K562 (cell line): ENCODE measurements around the gene SS18L1. TPM values are rescaled to one million over a fixed set of nuclear protein-coding genes. Genes with fewer than 3 reads are reported as not detected.

ENCODE experiments used
- AFF4 ChIP-seq: sonication (generic); formaldehyde crosslinking; IDR thresholded peaks from 2 replicates; pipeline ENCODE4 v1.8.0; 2023; ENCODE audit warnings: mild to moderate bottlenecking, missing genetic modification reagents
- BHLHE40 ChIP-seq: IDR thresholded peaks from 2 replicates; pipeline ENCODE4 v1.6.1; 2011; ENCODE audit warnings: low read length, improper control_type of control experiment
- GTF2F1 ChIP-seq: IDR thresholded peaks from 2 replicates; pipeline ENCODE4 v1.6.1; 2011; ENCODE audit warnings: low read depth, low read length, improper control_type of control experiment
- JUND ChIP-seq, 2 experiments: IDR thresholded peaks; 2 replicates in 1 of 2; 3 replicates in 1 of 2; pipeline ENCODE4 v1.6.1; 2011; ENCODE audit warnings: borderline replicate concordance in 2 of 2, low read depth in 2 of 2, low read length in 2 of 2, improper control_type of control experiment in 1 of 2, missing biosample characterization in 1 of 2, missing genetic modification characterization in 1 of 2, missing genetic modification reagents in 1 of 2
- NR4A1 ChIP-seq, 2 experiments: fragments of 250-450 bp in 1 of 2; fragments of 450-650 bp in 1 of 2; sonication (Bioruptor Pico) in 1 of 2; IDR thresholded peaks; 2 replicates each; pipeline versions ENCODE4 v1.4.0 to v1.6.1; 2016 to 2020; ENCODE audit warnings: mild to moderate bottlenecking in 2 of 2, missing compliant biosample characterization in 1 of 2, missing genetic modification characterization in 1 of 2, moderate library complexity in 1 of 2
- TRIM25 ChIP-seq: fragments of 450-650 bp; IDR thresholded peaks from 2 replicates; pipeline ENCODE4 v1.7.0; 2016; ENCODE audit warnings: borderline replicate concordance
- ZBTB40 ChIP-seq, 2 experiments: fragments of 450-650 bp in 1 of 2; sonication (generic) in 1 of 2; formaldehyde crosslinking in 1 of 2; IDR thresholded peaks; 2 replicates each; pipeline versions ENCODE4 v1.7.1 to v1.9.0; 2016 to 2022; ENCODE audit warnings: inconsistent platforms in 1 of 2, mild to moderate bottlenecking in 1 of 2, missing genetic modification reagents in 1 of 2
- ZBTB8A ChIP-seq: fragments of 450-650 bp; IDR thresholded peaks from 2 replicates; pipeline ENCODE4 v1.6.1; 2018; ENCODE audit warnings: mild to moderate bottlenecking, moderate library complexity; ENCODE audit not compliant: partially characterized antibody
- polyA plus RNA-seq, 8 experiments: library from polyadenylated mRNA; depleted of rRNA in 4 of 8; stranded (reverse) in 5 of 8; unstranded in 3 of 8; fragments of >200 nt; fragmentation: Nextera tagmentation in 2 of 8; fragmentation: Illumina TruSeq in 1 of 8; extraction: Ambion mirVana in 2 of 8; extraction: Trizol in 1 of 8; gene quantifications; 2 replicates each; pipeline versions ENCODE4 v1.2.1 to v1.2.3, GENCODE V29; 2011 to 2014; ENCODE audit warnings: inconsistent platforms in 1 of 8, missing spikeins in 1 of 8
- total RNA-seq, 7 experiments: library from RNA; depleted of rRNA in 6 of 7; stranded (reverse); fragments of >200 nt in 6 of 7; fragmentation: Illumina TruSeq in 2 of 7; extraction: Trizol in 2 of 7; gene quantifications; 2 replicates each; pipeline versions ENCODE4 v1.2.1 to v1.2.3, GENCODE V29; 2011 to 2021; ENCODE audit warnings: low replicate concordance in 1 of 7

SS18L1 gene
- total and polyA plus RNA-seq, 9 of the 15 experiments (the other 6 are each of a cell fraction or from before 2014, with no cell fraction given), result 2.7 to 28.3 (median 15.1) TPM

GRCh38 chr20:62182469-62183425 is 39.2 kb downstream of the SS18L1 start, which contains the start of gene MTG2 (continued):
- TF ChIP-seq ZBTB40 (IDR thresholded peaks at IDR 0.05), result peak; percentile 99
- no peak for TF ChIP-seq ZBTB40 (CRISPR knock-in tag; IDR thresholded peaks at IDR 0.05)
- TF ChIP-seq BHLHE40, result peak; percentile 21; the same call in 1 of the 2 replicates
- TF ChIP-seq TRIM25, result no peak
- no peak; the same call in 1 of the 2 replicates for TF ChIP-seq AFF4 (CRISPR knock-in tag)
- peak; percentile 50; the same call in 1 of the 2 replicates for TF ChIP-seq JUND (IDR thresholded peaks at IDR 0.05; ENCODE audit: borderline replicate concordance, low read depth, low read length)
- TF ChIP-seq JUND (tag; IDR thresholded peaks at IDR 0.05; ENCODE audit: borderline replicate concordance, low read depth, low read length), result peak; percentile 26; the same call in 1 of the 3 replicates
- no peak for TF ChIP-seq ZBTB8A
- TF ChIP-seq NR4A1 (CRISPR knock-in tag; IDR thresholded peaks at IDR 0.05), result no peak
- no peak for TF ChIP-seq NR4A1 (tag; IDR thresholded peaks at IDR 0.05)
- TF ChIP-seq GTF2F1, result peak; percentile 31; the same call in 1 of the 2 replicates
